ENCODE measurements around the gene CRYBG2.

DNA sequence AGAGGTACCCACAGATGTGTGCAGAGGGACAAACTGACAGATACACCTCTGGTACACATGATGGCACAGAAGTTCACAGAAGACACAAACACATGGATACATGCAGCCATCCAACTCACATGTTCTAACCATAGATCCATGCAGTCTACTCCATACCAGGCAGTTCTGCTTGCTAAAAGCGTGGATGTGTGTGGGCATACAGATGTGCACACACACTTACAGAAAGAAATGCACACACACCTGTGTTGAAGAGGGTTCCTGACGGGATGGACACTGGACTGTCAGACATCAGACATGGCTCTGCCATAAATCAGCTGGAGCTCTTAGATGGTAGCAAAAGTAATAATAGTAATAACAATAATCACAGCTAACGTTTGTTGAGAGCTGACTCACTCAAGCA is 29.4 kb downstream of the CRYBG2 start:
- TF ChIP-seq CHD2 (IDR thresholded peaks at IDR 0.05; ENCODE audit: low read length): no peak
- TF ChIP-seq, protein P1, sequence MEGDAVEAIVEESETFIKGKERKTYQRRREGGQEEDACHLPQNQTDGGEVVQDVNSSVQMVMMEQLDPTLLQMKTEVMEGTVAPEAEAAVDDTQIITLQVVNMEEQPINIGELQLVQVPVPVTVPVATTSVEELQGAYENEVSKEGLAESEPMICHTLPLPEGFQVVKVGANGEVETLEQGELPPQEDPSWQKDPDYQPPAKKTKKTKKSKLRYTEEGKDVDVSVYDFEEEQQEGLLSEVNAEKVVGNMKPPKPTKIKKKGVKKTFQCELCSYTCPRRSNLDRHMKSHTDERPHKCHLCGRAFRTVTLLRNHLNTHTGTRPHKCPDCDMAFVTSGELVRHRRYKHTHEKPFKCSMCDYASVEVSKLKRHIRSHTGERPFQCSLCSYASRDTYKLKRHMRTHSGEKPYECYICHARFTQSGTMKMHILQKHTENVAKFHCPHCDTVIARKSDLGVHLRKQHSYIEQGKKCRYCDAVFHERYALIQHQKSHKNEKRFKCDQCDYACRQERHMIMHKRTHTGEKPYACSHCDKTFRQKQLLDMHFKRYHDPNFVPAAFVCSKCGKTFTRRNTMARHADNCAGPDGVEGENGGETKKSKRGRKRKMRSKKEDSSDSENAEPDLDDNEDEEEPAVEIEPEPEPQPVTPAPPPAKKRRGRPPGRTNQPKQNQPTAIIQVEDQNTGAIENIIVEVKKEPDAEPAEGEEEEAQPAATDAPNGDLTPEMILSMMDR (IDR thresholded peaks at IDR 0.05; ENCODE audit: control extremely low read depth in 1 of 3, insufficient read depth in 1 of 3, low read depth in 1 of 3, low read length in 3 of 3): no peak
- TF ChIP-seq, protein P2, sequence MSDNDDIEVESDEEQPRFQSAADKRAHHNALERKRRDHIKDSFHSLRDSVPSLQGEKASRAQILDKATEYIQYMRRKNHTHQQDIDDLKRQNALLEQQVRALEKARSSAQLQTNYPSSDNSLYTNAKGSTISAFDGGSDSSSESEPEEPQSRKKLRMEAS (IDR thresholded peaks at IDR 0.05): no peak
- no peak for TF ChIP-seq YY1 (IDR thresholded peaks at IDR 0.05; ENCODE audit: low read depth, low read length)
- TF ChIP-seq SP1 (IDR thresholded peaks at IDR 0.05; ENCODE audit: low read depth, low read length): no peak
- no peak for TF ChIP-seq ZNF274 (IDR thresholded peaks at IDR 0.05; ENCODE audit: borderline replicate concordance, extremely low read depth, low read length)
- no peak for TF ChIP-seq NANOG (IDR thresholded peaks at IDR 0.05; ENCODE audit: insufficient read depth, low read depth, low read length, poor library complexity, severe bottlenecking)
- TF ChIP-seq, protein P3, sequence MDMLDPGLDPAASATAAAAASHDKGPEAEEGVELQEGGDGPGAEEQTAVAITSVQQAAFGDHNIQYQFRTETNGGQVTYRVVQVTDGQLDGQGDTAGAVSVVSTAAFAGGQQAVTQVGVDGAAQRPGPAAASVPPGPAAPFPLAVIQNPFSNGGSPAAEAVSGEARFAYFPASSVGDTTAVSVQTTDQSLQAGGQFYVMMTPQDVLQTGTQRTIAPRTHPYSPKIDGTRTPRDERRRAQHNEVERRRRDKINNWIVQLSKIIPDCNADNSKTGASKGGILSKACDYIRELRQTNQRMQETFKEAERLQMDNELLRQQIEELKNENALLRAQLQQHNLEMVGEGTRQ (IDR thresholded peaks at IDR 0.05; ENCODE audit: low read length): no peak
- no peak for TF ChIP-seq MAFK (IDR thresholded peaks at IDR 0.05; ENCODE audit: low read depth, low read length)
- TF ChIP-seq TBP (IDR thresholded peaks at IDR 0.05; ENCODE audit: low read depth, low read length): no peak
- TF ChIP-seq SP4 (IDR thresholded peaks at IDR 0.05; ENCODE audit: low read length): no peak
